Stimulated activated CD8-positive, alpha-beta memory T cell treated with anti-CD3 and anti-CD28 coated beads, Interleukin-12 subunit alpha, Interleukin-12 subunit beta, amount 100 ng/mL, for 4 hours (primary cell): ENCODE measurements around the gene GPBAR1.
"Not testable (repeated sequence)": the region's sequence is repeated elsewhere in the genome, so short reads cannot be mapped to it uniquely, and the experiment has no call there.

ENCODE experiments used
- DNase-seq: peaks from one replicate; pipeline ENCODE4 v3.0.0-alpha.2; 2020; ENCODE audit warnings: low read depth

Gene GPBAR1

GRCh38 chr2:218267259-218267658 lies 6.4 kb downstream of the GPBAR1 start:
- no peak for DNase-seq

GRCh38 chr2:218269900-218270720 lies 9.3 kb downstream of the GPBAR1 start, which contains the start of the genes AAMP and PNKD:
TSS of gene AAMP (minus strand) at chr2:218270137. CDS start at chr2:218270086, 51 bp downstream.
TSS of gene PNKD (plus strand) at chr2:218270519. CDS start at chr2:218270536, 17 bp downstream.
- DNase-seq = peak; percentile 100

GRCh38 chr2:218270721-218271486 lies 10.1 kb downstream of the GPBAR1 start:
- no peak for DNase-seq

GRCh38 chr2:218271487-218271797 lies 10.6 kb downstream of the GPBAR1 start:
- DNase-seq = no peak

GRCh38 chr2:218271865-218272530 lies 11.2 kb downstream of the GPBAR1 start:
- DNase-seq = no peak

- DNase-seq = peak; percentile 54
Measured at GRCh38 chr2:218272531-218273212, 11.9 kb downstream of the GPBAR1 start.

GRCh38 chr2:218273214-218273907 lies 12.5 kb downstream of the GPBAR1 start:
- not testable (repeated sequence) for DNase-seq

- no peak for DNase-seq
Measured at GRCh38 chr2:218273908-218274249, 13.1 kb downstream of the GPBAR1 start.

GRCh38 chr2:218274586-218274985 lies 13.8 kb downstream of the GPBAR1 start:
- DNase-seq = no peak

GRCh38 chr2:218275371-218276072 lies 14.7 kb downstream of the GPBAR1 start:
- DNase-seq = no peak

- no peak for DNase-seq
Measured at GRCh38 chr2:218276986-218277755, 16.4 kb downstream of the GPBAR1 start.

GRCh38 chr2:218277921-218278320 lies 17.1 kb downstream of the GPBAR1 start:
- DNase-seq = no peak

GRCh38 chr2:218278531-218279360 lies 17.9 kb downstream of the GPBAR1 start:
- no peak for DNase-seq

GRCh38 chr2:218280260-218280870 lies 19.6 kb downstream of the GPBAR1 start:
- no peak for DNase-seq

GRCh38 chr2:218281449-218281848 lies 20.6 kb downstream of the GPBAR1 start:
- no peak for DNase-seq

- no peak for DNase-seq
Measured at GRCh38 chr2:218282173-218282991, 21.6 kb downstream of the GPBAR1 start.

- DNase-seq = peak; percentile 51
Measured at GRCh38 chr2:218284106-218284811, 23.4 kb downstream of the GPBAR1 start.
